Measurements from ENCODE around the gene PLEKHG7.
"Not testable (repeated sequence)": the region's sequence is repeated elsewhere in the genome, so short reads cannot be mapped to it uniquely, and the experiment has no call there.

The PLEKHG7 gene

DNA sequence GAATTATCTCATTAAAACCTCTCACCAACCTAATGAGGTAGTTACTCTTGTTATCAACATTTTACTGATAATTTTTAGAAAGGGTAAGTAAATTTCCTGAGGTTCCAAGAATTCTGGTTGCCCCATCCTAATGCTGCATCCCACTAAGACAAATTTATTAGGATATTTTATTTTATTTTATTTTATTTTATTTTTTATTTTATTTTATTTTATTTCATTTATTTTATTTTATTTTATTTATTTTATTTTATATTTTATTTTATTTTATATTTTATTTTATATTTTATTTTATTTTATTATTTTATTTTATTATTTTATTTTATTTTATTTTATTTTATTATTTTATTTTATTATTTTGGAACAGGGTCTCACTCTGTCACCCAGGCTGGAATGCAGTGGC is 46.9 kb downstream of the PLEKHG7 start:
- not testable (repeated sequence) for DNase-seq (ENCODE audit: low read depth)

DNA sequence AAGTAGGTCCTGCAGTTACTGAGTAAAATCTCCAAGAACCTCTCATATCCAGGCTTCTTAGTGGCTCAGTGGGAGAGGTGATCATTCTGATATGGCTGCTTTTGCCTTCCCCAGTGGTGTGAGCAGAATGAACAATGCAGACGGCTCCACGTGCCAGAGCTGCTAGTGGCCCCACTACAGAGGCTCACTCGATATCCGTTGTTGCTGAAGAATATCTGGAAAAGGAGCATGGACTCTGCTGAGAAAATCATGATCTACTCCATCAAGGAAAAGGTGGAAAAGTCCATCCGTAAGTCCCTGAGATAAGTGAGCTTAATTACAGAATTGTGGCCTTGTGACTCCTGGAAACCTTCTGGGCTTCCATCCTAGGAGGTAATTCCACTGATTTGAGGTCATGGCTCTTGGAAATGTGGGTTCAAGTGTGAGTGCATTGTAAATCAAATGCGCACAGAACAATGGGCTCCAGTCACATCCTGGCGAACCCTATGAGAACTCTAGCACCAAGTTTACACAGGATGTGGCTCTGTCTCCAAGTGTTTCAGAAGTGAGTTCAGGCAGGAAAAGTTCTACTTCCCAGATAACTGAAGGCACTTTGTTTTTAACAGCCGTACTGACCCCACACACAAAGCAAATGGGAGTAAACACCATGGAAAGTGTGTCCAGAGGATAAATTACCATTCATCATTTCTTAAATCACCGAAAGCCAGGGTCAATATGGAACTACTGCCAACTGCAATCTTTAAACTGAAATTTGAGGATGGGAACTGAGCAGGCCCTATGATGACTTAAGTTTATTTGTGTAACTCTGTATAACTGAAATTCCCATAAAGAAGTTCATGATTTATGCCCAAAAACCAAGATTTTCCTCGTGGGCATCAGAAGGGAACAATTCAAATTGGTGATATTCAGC is 51.4 kb downstream of the PLEKHG7 start:
- no peak for DNase-seq (ENCODE audit: low read depth)

DNA sequence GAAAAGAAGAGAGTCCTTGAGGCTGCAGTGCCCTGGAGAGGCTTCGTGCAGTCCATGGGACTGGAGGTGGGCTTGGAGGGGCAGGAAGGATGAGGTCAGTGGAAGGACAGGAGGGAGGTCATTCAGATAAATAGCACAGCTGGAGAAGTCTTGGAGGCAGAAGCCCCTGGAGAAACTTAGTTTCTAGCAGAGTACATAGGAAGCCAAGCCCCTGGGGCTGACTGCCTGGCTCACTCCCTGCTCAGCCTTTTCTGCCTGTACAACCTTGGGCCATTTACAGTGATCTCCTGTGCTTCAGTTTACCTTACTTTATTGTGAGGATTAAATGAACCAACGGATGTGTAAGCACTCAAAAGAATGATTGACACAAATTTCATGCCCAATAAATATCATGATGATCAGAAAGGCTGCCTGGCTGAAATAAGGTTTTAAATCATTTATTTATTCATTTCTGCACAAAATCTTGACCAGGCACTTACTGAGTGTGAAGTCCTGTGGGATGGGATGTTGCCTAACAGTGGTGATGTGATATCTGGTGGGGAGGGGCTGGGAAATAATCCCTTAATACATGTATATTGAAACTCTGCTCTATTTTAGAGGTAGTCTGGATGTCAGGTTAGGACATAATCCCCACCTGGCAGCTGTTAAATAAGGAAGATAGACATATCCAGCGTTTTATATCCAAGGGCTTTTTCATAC is 54.3 kb downstream of the PLEKHG7 start:
- DNase-seq (ENCODE audit: low read depth), result no peak

DNA sequence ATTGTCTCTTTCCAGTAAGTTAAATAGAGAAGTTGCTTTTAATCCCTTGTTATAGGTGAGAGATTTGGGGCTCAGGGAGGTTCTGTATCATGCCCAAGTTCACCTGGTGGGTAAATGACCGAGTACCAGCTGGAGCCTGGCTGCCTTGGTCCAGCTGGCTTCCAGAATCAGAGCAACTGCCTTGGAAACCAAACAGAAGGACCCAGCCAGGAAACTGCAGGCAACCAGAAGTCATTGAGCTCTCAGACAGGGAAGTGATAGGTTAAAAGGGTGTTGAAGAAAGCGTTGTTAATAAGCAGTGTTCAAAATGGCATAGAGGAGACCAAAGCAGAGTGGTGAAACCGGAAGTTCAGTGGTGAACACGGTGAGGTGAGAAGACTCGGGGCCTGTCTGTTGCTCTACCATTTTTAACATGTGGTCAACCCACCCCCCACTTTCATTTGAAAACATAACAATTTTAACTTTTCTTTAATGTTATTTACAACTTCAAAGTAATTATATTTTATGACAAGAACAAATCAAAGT is 54.9 kb downstream of the PLEKHG7 start:
- no peak for DNase-seq (ENCODE audit: low read depth)

DNA sequence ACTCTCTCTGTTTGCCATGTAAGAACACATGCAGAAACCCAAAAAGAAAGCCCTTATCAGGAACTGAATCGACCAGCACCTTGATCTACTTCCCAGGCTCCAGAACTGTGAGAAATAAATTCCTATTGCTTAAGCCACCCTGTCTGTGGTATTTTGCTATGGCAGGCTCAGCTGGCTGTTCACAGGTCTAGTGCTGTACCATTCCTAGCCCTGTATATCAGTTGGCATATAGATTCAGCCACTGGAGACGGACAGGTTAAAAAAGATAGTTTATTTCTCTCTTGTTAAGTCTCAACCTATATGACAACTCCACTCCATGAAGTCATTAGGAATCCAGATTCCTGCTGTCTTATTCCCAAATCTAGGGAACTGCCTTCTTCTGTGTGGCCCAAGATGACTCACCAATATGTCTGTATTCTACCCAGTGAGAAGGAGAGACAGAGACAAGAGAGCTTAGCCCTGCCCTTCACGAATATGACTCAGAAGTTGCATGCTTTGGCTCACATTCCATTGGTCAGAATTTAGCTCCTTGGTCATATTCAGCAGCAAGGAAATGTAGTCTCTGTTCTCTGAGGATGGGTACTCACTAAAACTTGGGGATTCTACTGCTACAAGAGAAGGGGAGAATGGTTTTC is 57.0 kb downstream of the PLEKHG7 start:
- DNase-seq (ENCODE audit: low read depth), result no peak

DNA sequence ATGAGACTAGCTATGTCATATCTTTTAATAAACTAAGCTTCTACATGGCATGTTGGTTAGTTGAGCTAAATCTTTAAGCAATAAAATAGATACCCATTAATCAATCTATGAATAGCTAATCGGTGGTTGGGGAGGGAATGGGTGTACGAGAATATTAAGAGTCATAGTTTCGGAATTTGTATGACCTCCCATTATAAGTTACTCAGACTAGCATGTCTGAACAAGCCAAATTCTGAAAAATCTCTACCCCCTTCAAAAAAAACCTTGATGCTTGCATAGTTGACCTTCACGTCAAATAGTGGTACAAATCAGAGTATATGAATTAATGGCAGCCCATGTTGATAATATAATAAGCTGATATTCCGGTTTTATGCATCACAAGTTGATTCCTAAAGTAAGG is 60.0 kb downstream of the PLEKHG7 start:
- DNase-seq (ENCODE audit: low read depth), result no peak

DNA sequence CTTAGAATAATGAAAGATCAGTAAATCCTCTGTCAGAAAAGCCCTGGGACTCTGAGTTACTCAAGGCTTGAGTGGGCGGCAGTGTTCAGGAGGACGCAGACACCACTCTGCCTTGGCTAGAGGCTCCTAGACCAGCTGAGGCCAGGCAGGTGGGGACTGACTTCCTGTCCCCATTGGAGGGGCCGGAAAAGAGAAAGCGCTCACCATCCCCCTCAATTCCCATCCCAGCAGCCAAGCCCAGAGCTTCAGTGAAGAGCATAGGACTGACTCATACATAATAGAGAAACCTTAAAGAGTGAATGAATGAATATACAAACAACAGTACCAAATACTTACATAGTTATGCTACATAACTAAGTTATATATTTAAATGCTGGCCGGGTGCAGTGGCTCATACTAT is 62.0 kb downstream of the PLEKHG7 start:
- DNase-seq (ENCODE audit: low read depth), result no peak

DNA sequence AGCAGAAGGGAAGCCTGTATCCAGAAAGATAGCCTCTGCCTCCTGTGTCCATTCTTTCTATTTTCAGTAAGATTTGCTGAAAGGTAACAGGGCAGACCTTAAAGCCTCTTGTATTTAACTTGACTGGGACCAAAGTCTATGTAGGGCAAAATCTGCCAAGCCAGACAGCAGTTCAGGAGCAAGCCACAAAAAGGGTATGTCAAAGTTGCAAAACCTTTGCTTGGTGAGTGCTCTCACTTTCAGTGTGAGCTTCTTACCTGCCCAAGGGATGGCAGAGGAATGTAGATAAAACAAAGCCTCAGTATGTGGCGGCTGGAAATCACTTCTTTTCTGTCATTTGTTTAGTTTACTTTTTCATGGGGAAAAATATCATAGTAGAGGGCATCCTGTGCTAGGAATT is 63.1 kb downstream of the PLEKHG7 start:
- no peak for DNase-seq (ENCODE audit: low read depth)

DNA sequence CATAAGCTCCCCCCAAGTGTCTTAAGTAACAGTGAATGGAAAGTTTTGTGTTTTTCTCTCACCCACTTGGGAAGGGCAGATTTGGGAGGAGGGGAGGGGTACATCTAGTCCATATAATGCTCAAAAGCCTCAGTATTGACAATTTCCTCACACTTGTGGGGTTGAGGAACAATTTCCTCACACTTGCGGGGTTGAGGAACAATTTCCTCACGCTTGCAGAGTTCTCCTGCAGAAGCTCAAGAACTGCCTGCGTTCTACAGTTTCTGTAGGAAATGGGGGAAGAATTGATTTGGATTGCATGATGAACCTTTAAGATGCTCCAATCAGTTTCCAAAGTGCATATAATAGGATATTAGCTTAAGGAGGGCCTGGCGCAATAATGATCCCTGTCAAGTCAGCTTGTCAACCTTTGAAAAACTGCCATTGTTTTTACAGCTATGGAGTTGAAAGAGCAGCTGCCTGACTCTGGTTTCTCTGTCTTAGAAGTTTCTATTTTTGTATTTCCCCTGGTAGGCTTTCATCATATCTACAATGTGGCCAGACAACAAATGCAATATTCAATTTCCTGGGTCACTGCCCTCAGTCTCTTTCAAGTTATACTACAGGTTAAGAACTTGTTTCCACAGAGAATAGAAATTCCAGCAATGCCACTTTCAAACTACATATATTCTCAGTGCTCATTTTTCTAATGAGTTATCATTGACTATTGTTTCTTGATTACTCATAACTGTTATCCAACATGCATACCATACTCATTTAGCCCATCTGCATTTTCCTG is 66.5 kb downstream of the PLEKHG7 start:
- no peak for DNase-seq (ENCODE audit: low read depth)

DNA sequence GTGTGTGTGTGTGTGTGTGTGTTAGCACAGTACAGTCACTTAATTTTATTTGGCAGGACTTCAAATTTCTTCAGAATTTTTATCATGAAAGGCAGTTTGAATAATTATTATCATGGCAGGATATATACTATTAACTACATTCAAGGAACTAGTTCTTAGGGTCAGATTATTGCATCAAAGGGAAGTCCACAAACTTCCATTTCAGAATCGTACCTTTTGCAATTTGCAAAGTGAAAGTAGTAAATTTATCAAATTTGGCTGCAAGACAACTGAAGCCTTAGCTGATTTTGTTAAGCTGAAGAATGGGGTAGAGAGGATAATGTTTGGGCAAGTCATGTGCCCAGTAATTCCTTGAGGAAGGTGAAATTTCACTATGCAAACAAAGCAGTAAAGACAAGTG is 68.2 kb downstream of the PLEKHG7 start:
- DNase-seq (ENCODE audit: low read depth), result no peak

DNA sequence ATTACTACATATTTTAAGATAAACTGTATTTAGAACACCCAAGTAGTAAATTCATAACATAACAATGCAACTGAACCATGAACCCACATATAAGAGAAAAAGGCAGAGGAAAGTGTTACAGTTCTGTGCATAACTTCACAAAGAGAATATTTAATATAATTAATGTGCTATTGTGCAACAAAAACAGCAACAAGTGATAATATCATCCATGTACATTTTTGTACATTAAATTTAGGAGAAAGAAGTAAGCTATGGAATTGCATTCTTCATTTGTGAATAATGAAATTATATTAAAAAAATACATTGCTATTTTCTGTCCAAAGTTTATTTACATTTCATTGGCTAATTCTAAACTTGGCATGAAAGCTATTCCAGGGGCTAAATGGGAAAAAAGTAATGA is 72.6 kb downstream of the PLEKHG7 start:
- no peak for DNase-seq (ENCODE audit: low read depth)

DNA sequence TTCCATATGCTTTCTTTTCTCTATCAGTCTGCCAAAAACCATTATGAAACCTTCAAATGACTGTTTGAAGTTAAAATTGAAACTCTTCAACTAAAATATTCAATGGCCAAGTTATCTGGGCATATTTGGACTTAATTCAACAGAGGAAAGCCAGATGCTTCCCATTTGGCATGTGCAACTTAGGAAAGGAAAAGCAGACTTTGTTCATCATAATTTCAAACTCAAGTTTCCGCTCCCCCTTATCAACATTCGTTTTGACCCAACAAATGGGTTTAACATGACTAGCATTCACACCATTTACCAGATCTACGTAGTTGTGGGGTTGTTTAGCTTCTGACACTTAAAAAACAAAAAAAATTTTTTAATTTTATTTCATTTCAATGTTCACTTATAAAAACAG is 75.7 kb downstream of the PLEKHG7 start:
- DNase-seq (ENCODE audit: low read depth), result no peak

DNA sequence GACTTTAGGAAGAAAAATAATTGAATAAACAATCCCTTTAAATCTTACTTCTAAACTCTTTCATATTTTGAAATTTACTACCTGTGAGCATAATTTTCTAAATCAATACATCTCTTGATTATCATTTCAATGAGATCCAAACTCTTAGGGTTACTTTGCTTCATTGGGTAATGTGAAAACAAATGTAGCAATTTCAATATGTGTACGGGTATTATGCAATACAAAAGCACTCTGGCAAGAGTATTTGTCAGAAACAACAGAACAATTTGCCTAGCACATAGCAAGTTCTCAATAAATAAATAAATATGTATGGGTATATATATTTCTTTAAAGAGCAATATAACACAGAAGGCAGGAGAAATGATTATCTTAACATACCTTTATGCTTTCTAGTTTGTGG is 77.1 kb downstream of the PLEKHG7 start:
- DNase-seq (ENCODE audit: low read depth), result no peak

DNA sequence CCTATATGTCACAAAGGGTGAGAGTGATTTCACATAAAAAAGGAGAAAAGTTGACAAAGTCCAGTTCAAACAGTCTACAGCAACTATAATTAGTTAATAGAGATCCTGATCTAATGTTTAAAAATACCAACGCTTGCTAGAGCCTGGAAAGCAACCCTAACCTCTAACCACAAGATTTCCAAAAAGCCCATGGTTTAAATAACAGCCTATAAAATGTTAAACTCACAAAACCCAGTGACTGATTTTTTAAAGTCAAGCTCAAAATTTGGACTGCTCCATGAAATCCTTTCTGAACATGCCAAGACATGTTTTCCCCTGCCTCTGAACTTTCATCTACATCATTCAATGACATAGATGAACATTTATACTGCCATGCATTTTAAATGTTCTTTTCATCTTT is 81.6 kb downstream of the PLEKHG7 start:
- DNase-seq (ENCODE audit: low read depth), result no peak

DNA sequence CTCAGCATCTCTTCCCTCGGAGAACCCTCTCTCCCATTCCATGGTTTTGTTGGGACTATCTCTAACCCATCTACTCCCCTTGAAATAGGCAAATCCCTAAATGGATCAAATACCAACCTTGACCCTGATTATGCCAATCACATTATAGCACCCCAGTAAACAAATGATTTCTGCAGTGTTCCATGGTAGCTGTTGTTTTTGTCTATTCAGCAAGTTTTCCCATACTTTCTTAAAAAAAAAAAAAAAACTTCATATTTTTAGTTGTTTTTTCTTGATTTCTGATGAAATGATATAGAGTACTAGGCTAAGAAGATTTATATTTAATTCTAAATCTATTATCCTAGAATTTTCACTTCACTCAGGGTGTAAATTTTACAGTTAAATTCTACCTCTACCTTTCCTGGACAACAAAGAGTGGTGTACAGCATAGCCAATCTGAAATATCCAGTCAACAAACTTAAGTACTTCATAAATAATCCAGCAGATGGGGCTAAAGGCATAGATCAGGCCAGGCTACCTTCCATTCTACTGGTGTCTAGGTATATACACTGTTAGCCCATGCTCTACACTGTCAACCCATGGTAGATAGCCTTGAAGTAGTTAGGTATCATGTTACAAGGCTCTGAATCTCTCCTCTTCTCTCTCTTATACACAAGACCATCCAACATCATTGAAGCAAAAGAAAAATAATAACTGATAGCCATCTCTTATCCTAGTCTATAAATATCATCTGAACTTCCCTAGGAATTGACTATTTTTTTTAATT is 82.2 kb downstream of the PLEKHG7 start:
- no peak for DNase-seq (ENCODE audit: low read depth)

DNA sequence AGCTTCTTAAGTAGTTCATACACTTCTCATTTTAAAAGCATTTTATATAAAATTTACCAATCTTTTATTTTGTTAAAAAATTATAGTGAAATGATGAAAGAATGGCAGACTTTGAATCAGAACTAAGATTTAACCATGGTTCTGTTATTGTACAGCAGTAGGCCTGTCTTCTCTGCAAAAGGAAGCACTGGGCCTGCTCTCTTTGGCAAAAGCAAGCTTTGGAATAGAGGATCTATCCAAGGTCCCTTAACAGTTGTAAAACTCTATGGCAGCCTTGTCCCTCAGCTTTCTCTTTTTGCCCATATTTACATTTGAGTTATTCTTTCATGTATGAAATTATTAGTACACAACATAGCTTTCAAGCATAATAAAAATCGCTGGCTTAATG is 82.8 kb downstream of the PLEKHG7 start:
- no peak for DNase-seq (ENCODE audit: low read depth)

DNA sequence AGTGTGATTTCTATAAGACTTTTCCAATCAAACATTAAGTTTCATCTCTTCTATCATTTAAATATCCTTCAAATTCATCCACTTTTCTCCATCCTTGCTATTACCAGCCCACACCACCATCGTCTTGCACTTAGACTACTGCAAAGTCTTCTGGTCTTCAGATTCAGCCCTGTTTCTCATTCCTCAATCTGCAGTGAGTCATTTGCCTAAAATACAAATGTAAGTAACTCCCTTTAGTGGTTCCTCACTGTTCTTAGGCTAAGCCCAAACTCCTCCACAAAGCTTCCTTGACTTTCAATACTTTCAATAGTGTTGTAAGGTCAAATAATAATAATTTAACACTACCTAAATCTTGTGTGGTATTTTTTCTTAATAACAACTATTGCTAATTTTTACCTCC is 83.3 kb downstream of the PLEKHG7 start:
- no peak for DNase-seq (ENCODE audit: low read depth)

DNA sequence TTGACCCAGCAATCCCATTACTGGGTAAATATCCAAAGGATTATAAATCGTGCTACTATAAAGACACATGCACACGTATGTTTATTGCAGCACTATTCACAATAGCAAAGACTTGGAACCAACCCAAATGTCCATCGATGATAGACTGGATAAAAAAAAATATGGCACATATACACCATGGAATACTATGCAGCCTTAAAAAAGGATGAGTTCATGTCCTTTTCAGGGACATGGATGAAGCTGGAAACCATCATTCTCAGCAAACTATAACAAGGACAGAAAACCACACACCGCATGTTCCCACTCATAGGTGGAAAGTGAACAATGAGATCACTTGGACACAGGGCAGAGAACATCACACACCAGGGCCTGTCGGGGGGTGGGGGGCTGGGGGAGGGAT is 91.6 kb downstream of the PLEKHG7 start:
- not testable (repeated sequence) for DNase-seq (ENCODE audit: low read depth)

DNA sequence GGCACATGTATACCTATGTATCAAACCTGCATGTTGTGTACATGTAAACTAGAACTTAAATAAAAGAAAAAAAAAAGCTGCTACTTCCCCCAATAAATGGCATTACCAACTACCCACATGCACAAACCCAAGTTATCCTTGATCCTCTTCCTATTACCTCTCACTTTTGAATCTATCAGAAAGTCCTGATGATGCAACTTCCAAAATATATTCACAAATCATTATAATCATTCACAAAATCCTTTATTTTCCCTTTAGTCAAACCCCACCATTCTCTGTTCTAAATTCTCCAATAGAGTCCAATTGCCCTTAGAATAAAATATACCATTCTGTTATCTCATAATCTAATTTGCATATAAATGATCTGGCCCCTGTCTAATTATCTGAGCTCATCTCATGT is 92.0 kb downstream of the PLEKHG7 start:
- DNase-seq (ENCODE audit: low read depth), result no peak

DNA sequence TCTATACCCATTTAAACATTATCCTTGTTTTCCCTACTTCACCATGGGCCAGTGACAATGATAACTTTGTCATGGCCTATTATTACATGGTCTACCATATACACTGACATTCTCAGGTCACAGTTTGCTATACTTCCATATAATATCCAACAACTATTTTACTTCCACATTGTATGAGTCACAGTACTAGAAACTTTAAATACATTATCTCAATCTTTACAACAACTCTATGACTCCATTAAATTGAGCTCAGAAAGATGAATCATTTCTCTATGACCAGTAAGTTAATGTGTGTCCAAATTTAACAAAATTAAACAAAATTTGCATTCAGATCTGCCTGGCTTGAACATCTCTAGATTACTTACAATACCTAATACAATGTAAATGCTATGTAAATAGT is 93.9 kb downstream of the PLEKHG7 start:
- DNase-seq (ENCODE audit: low read depth), result no peak

DNA sequence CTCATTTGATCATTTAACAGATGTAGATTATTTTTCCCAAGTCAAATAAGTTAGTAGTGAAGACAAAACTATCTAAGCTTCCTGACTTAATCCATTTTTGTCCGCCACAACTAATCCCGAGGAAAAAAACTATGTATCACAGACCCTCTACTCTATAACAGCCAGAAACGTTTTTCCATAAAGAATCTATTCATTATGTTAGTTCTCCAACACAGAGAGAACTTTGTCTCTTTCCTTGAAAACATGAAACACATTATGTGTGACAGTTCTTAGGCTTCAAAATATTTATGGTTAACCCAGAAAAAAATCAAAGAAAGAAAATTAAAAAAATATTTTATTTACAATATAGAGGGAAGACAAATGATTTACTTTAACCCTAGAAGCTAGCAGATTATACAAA is 100.1 kb downstream of the PLEKHG7 start:
- DNase-seq (ENCODE audit: low read depth), result no peak
